Measurements from ENCODE around the gene ERP44.
"Not testable (repeated sequence)": the region's sequence is repeated elsewhere in the genome, so short reads cannot be mapped to it uniquely, and the experiment has no call there.

DNA sequence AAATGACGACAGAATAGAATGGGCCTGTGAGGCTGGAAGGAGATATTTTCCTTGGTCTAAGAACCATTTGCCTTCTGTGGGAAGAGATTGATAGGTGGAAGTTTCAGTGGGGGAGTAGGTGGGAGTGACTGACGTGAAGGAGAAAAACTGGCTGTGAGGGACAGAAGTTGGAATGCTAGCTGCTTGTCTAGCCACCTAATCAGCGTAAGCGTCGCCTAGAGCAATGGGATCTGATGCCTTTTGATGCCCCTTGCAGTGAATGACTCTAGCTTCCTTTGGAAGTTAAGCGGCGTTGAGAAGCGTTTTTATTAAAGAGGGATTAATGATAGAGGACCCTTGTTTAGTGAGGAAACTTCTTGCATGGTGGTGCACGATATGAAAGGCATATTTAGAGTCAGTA lies 43.1 kb upstream of the ERP44 start:
- TF ChIP-seq POLR2AphosphoS5 (IDR thresholded peaks at IDR 0.05; ENCODE audit: low read depth, low read length); EZH2phosphoT487 (IDR thresholded peaks at IDR 0.05; ENCODE audit: borderline replicate concordance, low read depth); TAF1 (IDR thresholded peaks at IDR 0.05; ENCODE audit: borderline replicate concordance, low read depth, low read length); CTCF (IDR thresholded peaks at IDR 0.05); GABPA (IDR thresholded peaks at IDR 0.05; ENCODE audit: low read depth); RAD21 (IDR thresholded peaks at IDR 0.05; ENCODE audit: low read length); YY1 (IDR thresholded peaks at IDR 0.05; ENCODE audit: low read depth); EP300 (IDR thresholded peaks at IDR 0.05; ENCODE audit: borderline replicate concordance in 1 of 2, low read depth in 1 of 2, low read length in 1 of 2): not testable (repeated sequence)
- TF ChIP-seq, protein P1, sequence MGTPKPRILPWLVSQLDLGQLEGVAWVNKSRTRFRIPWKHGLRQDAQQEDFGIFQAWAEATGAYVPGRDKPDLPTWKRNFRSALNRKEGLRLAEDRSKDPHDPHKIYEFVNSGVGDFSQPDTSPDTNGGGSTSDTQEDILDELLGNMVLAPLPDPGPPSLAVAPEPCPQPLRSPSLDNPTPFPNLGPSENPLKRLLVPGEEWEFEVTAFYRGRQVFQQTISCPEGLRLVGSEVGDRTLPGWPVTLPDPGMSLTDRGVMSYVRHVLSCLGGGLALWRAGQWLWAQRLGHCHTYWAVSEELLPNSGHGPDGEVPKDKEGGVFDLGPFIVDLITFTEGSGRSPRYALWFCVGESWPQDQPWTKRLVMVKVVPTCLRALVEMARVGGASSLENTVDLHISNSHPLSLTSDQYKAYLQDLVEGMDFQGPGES (IDR thresholded peaks at IDR 0.05; ENCODE audit: low read depth, low read length) = not testable (repeated sequence)

All from SK-N-SH (cell line).